Spleen (tissue), 11 donors: Measurements from ENCODE around the gene ARL5C. TPM values are rescaled to one million over a fixed set of nuclear protein-coding genes. Genes with fewer than 3 reads are reported as not detected.

Source experiments
- DNase-seq: peaks from one replicate; pipeline ENCODE4 v3.0.0-alpha.2; 2020
- H3K27ac ChIP-seq, 8 donors: fragments of 200-600 bp; sonication (generic) in 7 of 8; 1 replicate in 4 of 8; 2 replicates in 4 of 8; pipeline versions ENCODE4 v1.5.0 to v1.8.0; 2016 to 2021; ENCODE audit warnings: inconsistent platforms in 4 of 8, mild to moderate bottlenecking in 4 of 8, moderate library complexity in 1 of 8
- H3K27me3 ChIP-seq, 7 donors: fragments of 200-600 bp; sonication (generic) in 6 of 7; replicated peaks in 1 of 7; 1 replicate in 4 of 7; 2 replicates in 3 of 7; pipeline versions ENCODE4 v1.5.0 to v1.8.0; 2016 to 2021; ENCODE audit warnings: inconsistent platforms in 3 of 7, mild to moderate bottlenecking in 1 of 7
- H3K36me3 ChIP-seq, 6 donors: fragments of 200-600 bp; sonication (generic) in 5 of 6; 1 replicate in 4 of 6; 2 replicates in 2 of 6; pipeline versions ENCODE4 v1.5.0 to v1.8.0; 2016 to 2021; ENCODE audit warnings: inconsistent platforms in 2 of 6
- H3K4me1 ChIP-seq, 6 donors: fragments of 200-600 bp; sonication (generic) in 5 of 6; 1 replicate in 3 of 6; 2 replicates in 3 of 6; pipeline versions ENCODE4 v1.5.0 to v1.8.0; 2016 to 2021; ENCODE audit warnings: inconsistent platforms in 3 of 6
- H3K4me3 ChIP-seq, 8 donors: fragments of 200-600 bp; sonication (generic) in 7 of 8; 1 replicate in 4 of 8; 2 replicates in 4 of 8; pipeline versions ENCODE4 v1.5.0 to v1.8.0; 2016 to 2021; ENCODE audit warnings: inconsistent platforms in 4 of 8, mild to moderate bottlenecking in 4 of 8, moderate library complexity in 2 of 8
- H3K9me3 ChIP-seq, 8 donors: fragments of 200-600 bp; sonication (generic) in 7 of 8; 1 replicate in 4 of 8; 2 replicates in 4 of 8; pipeline versions ENCODE4 v1.5.0 to v1.8.0; 2016 to 2021; ENCODE audit warnings: inconsistent platforms in 4 of 8
- CTCF ChIP-seq, 11 experiments: fragments of 200-600 bp in 7 of 11; fragments of 450-650 bp in 4 of 11; sonication (generic) in 4 of 11; IDR thresholded peaks in 8 of 11; conservative IDR thresholded peaks in 3 of 11; 1 replicate in 7 of 11; 2 replicates in 4 of 11; pipeline versions ENCODE4 v1.4.0 to v1.8.0; 2016 to 2021; ENCODE audit warnings: antibody characterized with exemption in 11 of 11, inconsistent platforms in 4 of 11, mild to moderate bottlenecking in 1 of 11
- POLR2A ChIP-seq, 3 donors: fragments of 450-650 bp; IDR thresholded peaks; one replicate each; pipeline ENCODE4 v1.5.1; 2017; ENCODE audit warnings: antibody characterized with exemption in 3 of 3, mild to moderate bottlenecking in 1 of 3
- POLR2AphosphoS5 ChIP-seq, 3 donors: sonication (generic); formaldehyde crosslinking; IDR thresholded peaks; one replicate each; pipeline ENCODE4 v1.5.1; 2017; ENCODE audit warnings: antibody characterized with exemption in 3 of 3
- WGBS, 5 donors: extraction: QIAGEN DNeasy Blood & Tissue Kit in 3 of 5; methylation state at CpG; one replicate each; pipeline versions ENCODE4 v1.1.5 to v1.1.7; 2013 to 2018; 5-methylcytosine and 5-hydroxymethylcytosine counted together
- intact Hi-C: fragments of 100-400 bp; cut with DNase I; formaldehyde crosslinking; loops from one replicate; pipeline ENCODE4 v1.15.0; 2023; ENCODE audit warnings: low total_unique reads
- polyA plus RNA-seq, 3 donors: library from polyadenylated mRNA; stranded (reverse); fragments of 200-250 nt; gene quantifications; one replicate each; pipeline ENCODE4 v1.2.1, GENCODE V29; 2013
- total RNA-seq, 7 donors: library from RNA; depleted of rRNA in 3 of 7; stranded (reverse); fragments of >200 nt in 3 of 7; fragmentation: NEBNext Ultra II Directional in 4 of 7; extraction: Animal tissue kit (Norgen Biotek cat#: 25700) in 4 of 7; gene quantifications; one replicate each; pipeline versions ENCODE4 v1.1.0 to v1.2.1, GENCODE V29; 2016 to 2021
- donor health status: healthy with polysubstance abuse.
- donor health status: DM: no; HTN: no; CAD: no; lungs with moderate emphysema.
- donor health status: DM: no; HTN: no; CAD: no.
- donor health status: Bipolar disorder and iron deficiency.
- donor health status: healthy.
- donor health status: DM: no; HTN: no; CAD: no.
- donor health status: DM: yes; HTN: yes; CAD: no.

ARL5C gene
- total and polyA plus RNA-seq, 10 donors = not detected

GRCh38 chr17:39151150-39151942, 14.6 kb downstream of the ARL5C start, which contains the start of gene PLXDC1:
TSS of gene PLXDC1 (minus strand) at chr17:39151637. CDS start at chr17:39151437, 200 bp downstream.
- DNase-seq = peak; percentile 80
- Histone ChIP-seq H3K4me3 (peak within 1 kb of the TSS; percentile 1 to 99 (median 83)), H3K27me3 (peaks cover 0 to 38% (median 18%) of the 10 kb centered on the region in 7 donors), H3K9me3 (no peaks in the 10 kb centered on the region), H3K36me3 (no peaks in the 10 kb centered on the region), H3K27ac (peak within 1 kb of the TSS in 4 of 8 donors; percentile 85 to 95 (median 90)), H3K4me1 (peaks cover 10 to 47% (median 33%) of the 10 kb centered on the region in 6 donors)
- intact Hi-C loops = loop anchor here (5.0 kb wide), 2 partner anchors 84 to 169 kb away; no protein-coding TSS in a partner anchor
- TF ChIP-seq POLR2A (IDR thresholded peaks at IDR 0.05) = no peak
- no peak for TF ChIP-seq CTCF (IDR thresholded peaks at IDR 0.05 in 8 of 11, conservative IDR thresholded peaks at IDR 0.05 in 3 of 11)
- no peak for TF ChIP-seq POLR2AphosphoS5 (IDR thresholded peaks at IDR 0.05)
- 2 to 12% (median 4%) methylated on average over 9 to 61 of the region's 68 CpGs for WGBS, 5 donors

GRCh38 chr17:39150795-39151149, 15.2 kb downstream of the ARL5C start:
- Histone ChIP-seq H3K27ac (no peak overlapping the region), H3K36me3 (no peaks in the 10 kb centered on the region), H3K4me3 (peak overlapping the region in 4 of 8 donors; percentile 70 to 99 (median 86)), H3K4me1 (peaks cover 10 to 47% (median 33%) of the 10 kb centered on the region in 6 donors), H3K27me3 (peaks cover 0 to 38% (median 18%) of the 10 kb centered on the region in 7 donors), H3K9me3 (no peaks in the 10 kb centered on the region)
- intact Hi-C loops = loop anchor here (5.0 kb wide), 2 partner anchors 83 to 168 kb away; no protein-coding TSS in a partner anchor
- DNase-seq = no peak
- 28 to 52% (median 36%) methylated on average over 4 to 5 of the region's 5 CpGs for WGBS, 5 donors
- no peak for TF ChIP-seq POLR2AphosphoS5 (IDR thresholded peaks at IDR 0.05)
- TF ChIP-seq POLR2A (IDR thresholded peaks at IDR 0.05) = no peak
- TF ChIP-seq CTCF (IDR thresholded peaks at IDR 0.05 in 8 of 11, conservative IDR thresholded peaks at IDR 0.05 in 3 of 11) = no peak

- Histone ChIP-seq H3K27ac (no peak overlapping the region), H3K4me3 (no peak overlapping the region), H3K4me1 (peaks cover 10 to 47% (median 33%) of the 10 kb centered on the region in 6 donors), H3K9me3 (no peaks in the 10 kb centered on the region), H3K27me3 (peaks cover 0 to 38% (median 18%) of the 10 kb centered on the region in 7 donors), H3K36me3 (no peaks in the 10 kb centered on the region)
- intact Hi-C loops = loop anchor here (5.0 kb wide), 2 partner anchors 83 to 168 kb away; no protein-coding TSS in a partner anchor
- no peak for DNase-seq
- TF ChIP-seq POLR2A (IDR thresholded peaks at IDR 0.05) (no peak), CTCF (IDR thresholded peaks at IDR 0.05 in 8 of 11, conservative IDR thresholded peaks at IDR 0.05 in 3 of 11) (no peak), POLR2AphosphoS5 (IDR thresholded peaks at IDR 0.05) (no peak)
- WGBS, 5 donors = 70 to 78% (median 76%) methylated on average over 5 of the region's 5 CpGs
Measured at GRCh38 chr17:39150104-39150634, 15.8 kb downstream of the ARL5C start.
